PC-9 (cell line): ENCODE measurements around the gene TRAF2.

ENCODE experiments used
- CTCF ChIP-seq: fragments of 200-600 bp; sonication (generic); conservative IDR thresholded peaks from 2 replicates; pipeline ENCODE4 v1.6.1; 2017; ENCODE audit warnings: mixed run types, antibody characterized with exemption, mild to moderate bottlenecking, moderate library complexity
- EZH2 ChIP-seq: fragments of 200-600 bp; sonication (generic); IDR thresholded peaks from 2 replicates; pipeline ENCODE4 v1.8.0; 2017; ENCODE audit warnings: antibody characterized with exemption, low read depth

DNA sequence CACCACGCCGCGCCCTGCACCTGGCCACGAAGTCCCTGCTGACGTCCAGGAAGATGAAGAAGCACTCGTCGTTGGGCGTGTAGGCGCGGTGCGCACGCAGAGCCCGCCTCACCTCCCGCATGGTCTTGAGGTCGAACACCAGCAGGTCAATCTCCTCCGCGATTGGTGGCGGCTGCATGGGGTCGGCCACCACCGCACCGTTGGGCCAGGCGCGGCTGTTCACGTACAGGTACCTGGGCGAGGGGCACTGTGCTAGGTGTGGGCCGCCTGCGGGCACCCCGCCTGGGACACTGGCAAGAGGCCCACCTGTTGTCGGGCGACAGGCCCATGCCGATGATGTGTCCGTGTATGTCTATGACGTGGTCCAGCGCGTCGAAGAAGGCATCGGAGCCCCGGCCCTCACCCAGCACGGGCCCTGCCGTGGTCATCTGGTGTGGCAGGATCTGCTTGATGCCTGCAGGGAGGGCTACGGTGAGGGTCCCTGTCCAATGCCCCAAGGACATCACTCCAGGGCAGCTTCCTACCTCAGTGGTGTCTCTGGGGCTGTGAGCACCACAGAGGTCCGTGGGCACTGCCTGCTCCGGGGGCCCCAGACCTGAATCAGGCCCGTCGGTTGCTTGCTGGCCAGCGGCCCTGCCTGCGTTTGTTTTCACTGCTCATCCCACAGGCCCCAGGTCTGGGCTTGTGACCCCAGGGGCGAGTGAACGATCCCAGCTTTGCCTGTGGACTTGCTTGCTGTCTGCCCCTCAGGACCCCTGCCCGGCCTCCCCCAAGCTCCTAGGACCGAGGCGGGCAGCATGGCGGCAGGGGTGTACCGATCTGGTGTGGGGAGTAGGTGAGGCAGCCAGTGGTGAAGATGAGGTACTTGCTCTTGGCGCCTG, 55.2 kb downstream of the TRAF2 start:
- TF ChIP-seq CTCF (no peak), EZH2 (no peak)
